GM12892 (cell line): ENCODE results near the gene MUSTN1.

Experiments
- POLR2A ChIP-seq: IDR thresholded peaks from 2 replicates; pipeline ENCODE4 v1.6.1; 2011; ENCODE audit warnings: low read depth, low read length, control low read depth
- POLR2AphosphoS5 ChIP-seq: IDR thresholded peaks from 2 replicates; pipeline ENCODE4 v1.6.1; 2011; ENCODE audit warnings: low read depth, low read length, control low read depth

GRCh38 chr3:52843881-52844280 lies 9.1 kb upstream of the MUSTN1 start:
- no peak for TF ChIP-seq POLR2A
- TF ChIP-seq POLR2AphosphoS5, result no peak
